Lung (tissue), 16 donors: ENCODE data around the gene C18orf54. TPM values are rescaled to one million over a fixed set of nuclear protein-coding genes. Genes with fewer than 3 reads are reported as not detected.
"Not testable (repeated sequence)": the region's sequence is repeated elsewhere in the genome, so short reads cannot be mapped to it uniquely, and the experiment has no call there.

ENCODE experiments used
- ATAC-seq: fragments of 200-7000 bp; cut with Tn5 transposase; one replicate; pipeline ENCODE4 v1.9.1; 2020; ENCODE audit warnings: moderate number of reproducible peaks; ENCODE audit not compliant: insufficient read depth, low FRiP score
- DNase-seq, 3 donors: peaks; one replicate each; pipeline ENCODE4 v3.0.0-alpha.2; 2013 to 2017
- H3K27ac ChIP-seq, 2 donors: one replicate each; pipeline ENCODE4 v1.5.1; 2013; ENCODE audit warnings: mild to moderate bottlenecking in 2 of 2, moderate library complexity in 2 of 2, control low read depth in 1 of 2, inconsistent platforms in 1 of 2, low read depth in 1 of 2, low read length in 1 of 2
- H3K27me3 ChIP-seq, 3 donors: one replicate each; pipeline ENCODE4 v1.5.1; 2013; ENCODE audit warnings: low read length in 2 of 3; ENCODE audit not compliant: control insufficient read depth in 3 of 3, insufficient read depth in 3 of 3
- H3K36me3 ChIP-seq, 4 donors: one replicate each; pipeline ENCODE4 v1.5.1; 2013; ENCODE audit warnings: low read length in 4 of 4, mild to moderate bottlenecking in 1 of 4, moderate library complexity in 1 of 4; ENCODE audit not compliant: control insufficient read depth in 4 of 4, insufficient read depth in 4 of 4
- H3K4me1 ChIP-seq, 5 donors: one replicate each; pipeline ENCODE4 v1.5.1; 2013; ENCODE audit warnings: low read length in 5 of 5, mild to moderate bottlenecking in 2 of 5, moderate library complexity in 1 of 5; ENCODE audit not compliant: control insufficient read depth in 5 of 5, insufficient read depth in 5 of 5
- H3K4me3 ChIP-seq: one replicate; pipeline ENCODE4 v1.5.1; 2013; ENCODE audit warnings: mild to moderate bottlenecking, control low read depth, moderate library complexity
- H3K9ac ChIP-seq, 2 donors: one replicate each; pipeline ENCODE4 v1.5.1; 2013; ENCODE audit warnings: low read length in 2 of 2, control low read depth in 1 of 2; ENCODE audit not compliant: insufficient read depth in 1 of 2
- H3K9me3 ChIP-seq, 4 donors: one replicate each; pipeline ENCODE4 v1.5.1; 2013; ENCODE audit warnings: low read length in 3 of 4, mild to moderate bottlenecking in 1 of 4, moderate library complexity in 1 of 4; ENCODE audit not compliant: control insufficient read depth in 4 of 4, insufficient read depth in 3 of 4
- WGBS, 2 donors: extraction: QIAGEN DNeasy Blood & Tissue Kit; methylation state at CpG; one replicate each; pipeline ENCODE4 v1.1.7; 2013; 5-methylcytosine and 5-hydroxymethylcytosine counted together
- long read RNA-seq, 5 donors: transcript quantifications; one replicate each; lab custom pipeline, GENCODE V29; 2026
- polyA plus RNA-seq, 2 donors: library from polyadenylated mRNA; stranded (reverse); fragments of 200-250 nt; gene quantifications; one replicate each; pipeline ENCODE4 v1.2.1, GENCODE V29; 2013
- total RNA-seq, 2 donors: library from RNA; depleted of rRNA in 1 of 2; stranded (reverse); fragments of >200 nt in 1 of 2; gene quantifications; one replicate each; pipeline ENCODE4 v1.2.1, GENCODE V29; 2014 to 2021
- TF ChIP-seq, protein P1 (sequence below): IDR thresholded peaks from 2 replicates; pipeline ENCODE4 v1.5.1; 2012; ENCODE audit warnings: mild to moderate bottlenecking; ENCODE audit errors: control extremely low read depth, extremely low read depth
- donor health status: control.
- donor health status: control.
- donor health status: Bipolar disorder and iron deficiency.
- donor health status: healthy.
- donor health status: DM: yes; HTN: yes; CAD: no.

Gene C18orf54
- total RNA-seq (10 to 100 TPM in 1 of 2 donors, 1 to 10 TPM in 1; 1.9 to 11.6 TPM), polyA plus RNA-seq (under 1 TPM; 0.49 to 0.71 TPM)
- long read RNA-seq, donor 1, full-length matches to known transcripts, result 1 of 1 reads
- long read RNA-seq, donor 1, partial matches to known transcripts, result 0 of 1 reads
- long read RNA-seq, donor 1, other reads (novel, unspliced or antisense), result 0 of 1 reads
- long read RNA-seq, donor 2, partial matches to known transcripts, result 0 of 1 reads
- long read RNA-seq, donor 2, other reads (novel, unspliced or antisense), result 0 of 1 reads
- long read RNA-seq, donor 3, partial matches to known transcripts, result 0 of 1 reads
- long read RNA-seq, donor 3, other reads (novel, unspliced or antisense), result 0 of 1 reads
- long read RNA-seq, donor 4, result 0 reads
- long read RNA-seq, donor 5, partial matches to known transcripts, result 0 of 1 reads
- long read RNA-seq, donor 5, other reads (novel, unspliced or antisense), result 0 of 1 reads

DNA sequence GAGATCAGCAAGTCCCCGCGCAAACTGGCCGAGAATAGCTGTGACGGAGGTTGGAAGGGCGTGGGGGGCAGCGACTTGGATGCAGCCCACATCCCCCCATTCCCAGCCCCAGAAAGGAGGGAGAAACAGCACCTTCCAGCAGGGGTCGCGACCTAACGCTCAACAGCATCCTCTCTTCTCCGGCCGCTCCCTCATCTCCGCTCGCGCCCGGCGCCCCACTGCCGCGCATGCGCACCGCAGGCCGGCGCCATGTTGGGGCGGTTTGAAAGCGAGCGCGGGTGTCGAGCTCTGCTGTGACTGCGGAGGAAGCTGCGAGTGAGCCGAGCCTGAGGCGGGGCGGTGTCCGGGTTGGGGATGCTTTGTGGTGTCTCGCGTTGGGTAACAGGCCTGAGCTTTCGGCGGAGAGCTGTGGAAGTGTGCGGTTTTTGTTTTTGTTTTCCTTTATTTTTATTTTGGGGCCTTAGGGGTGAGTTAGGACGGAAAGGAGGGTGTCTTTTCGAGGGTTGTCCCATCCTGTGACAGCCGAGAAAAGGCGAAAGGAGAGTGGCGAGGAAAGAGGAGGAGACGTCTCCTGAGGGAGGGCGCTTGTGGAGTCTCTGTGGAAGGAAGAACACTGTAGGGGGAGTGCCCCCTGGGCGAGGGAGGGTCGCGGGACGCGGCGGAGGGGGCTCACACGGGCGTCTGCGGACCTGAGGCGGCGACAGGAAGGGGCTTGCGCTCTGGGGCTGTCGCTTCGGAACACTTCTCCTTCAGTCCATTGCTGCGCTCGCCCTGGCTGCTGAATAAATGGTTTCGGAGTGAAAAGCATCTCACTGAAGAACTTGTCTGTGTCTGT, at the start of gene C18orf54, which contains the start of gene STARD6:
Gene C18orf54, plus strand, starts transcription at position 247 of the 835 bp plus-strand sequence. CDS start 2,667 bp downstream, outside the sequence.
Gene STARD6, minus strand, starts transcription at position 199 of the 835 bp plus-strand sequence. CDS start 3,285 bp downstream, outside the sequence.
- Histone ChIP-seq H3K9ac (peak within 1 kb of the TSS; percentile 91), H3K9me3 (no peaks in the 10 kb centered on the region), H3K4me1 (peaks cover 0 to 12% (median 3%) of the 10 kb centered on the region in 5 donors), H3K4me3 (peak within 1 kb of the TSS; percentile 89), H3K27me3 (no peaks in the 10 kb centered on the region), H3K27ac (peak within 1 kb of the TSS in 1 of 2 donors; percentile 68), H3K36me3 (peaks cover 0 to 4% (median 0%) of the 10 kb centered on the region in 4 donors)
- TF ChIP-seq, protein P1, sequence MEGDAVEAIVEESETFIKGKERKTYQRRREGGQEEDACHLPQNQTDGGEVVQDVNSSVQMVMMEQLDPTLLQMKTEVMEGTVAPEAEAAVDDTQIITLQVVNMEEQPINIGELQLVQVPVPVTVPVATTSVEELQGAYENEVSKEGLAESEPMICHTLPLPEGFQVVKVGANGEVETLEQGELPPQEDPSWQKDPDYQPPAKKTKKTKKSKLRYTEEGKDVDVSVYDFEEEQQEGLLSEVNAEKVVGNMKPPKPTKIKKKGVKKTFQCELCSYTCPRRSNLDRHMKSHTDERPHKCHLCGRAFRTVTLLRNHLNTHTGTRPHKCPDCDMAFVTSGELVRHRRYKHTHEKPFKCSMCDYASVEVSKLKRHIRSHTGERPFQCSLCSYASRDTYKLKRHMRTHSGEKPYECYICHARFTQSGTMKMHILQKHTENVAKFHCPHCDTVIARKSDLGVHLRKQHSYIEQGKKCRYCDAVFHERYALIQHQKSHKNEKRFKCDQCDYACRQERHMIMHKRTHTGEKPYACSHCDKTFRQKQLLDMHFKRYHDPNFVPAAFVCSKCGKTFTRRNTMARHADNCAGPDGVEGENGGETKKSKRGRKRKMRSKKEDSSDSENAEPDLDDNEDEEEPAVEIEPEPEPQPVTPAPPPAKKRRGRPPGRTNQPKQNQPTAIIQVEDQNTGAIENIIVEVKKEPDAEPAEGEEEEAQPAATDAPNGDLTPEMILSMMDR, result peak; percentile 15
- peak; percentile 95 for ATAC-seq
- peak; percentile 92 to 96 (median 95) for DNase-seq
- WGBS, 2 donors, result 0% methylated on average over 61 to 62 of the region's 62 CpGs

DNA sequence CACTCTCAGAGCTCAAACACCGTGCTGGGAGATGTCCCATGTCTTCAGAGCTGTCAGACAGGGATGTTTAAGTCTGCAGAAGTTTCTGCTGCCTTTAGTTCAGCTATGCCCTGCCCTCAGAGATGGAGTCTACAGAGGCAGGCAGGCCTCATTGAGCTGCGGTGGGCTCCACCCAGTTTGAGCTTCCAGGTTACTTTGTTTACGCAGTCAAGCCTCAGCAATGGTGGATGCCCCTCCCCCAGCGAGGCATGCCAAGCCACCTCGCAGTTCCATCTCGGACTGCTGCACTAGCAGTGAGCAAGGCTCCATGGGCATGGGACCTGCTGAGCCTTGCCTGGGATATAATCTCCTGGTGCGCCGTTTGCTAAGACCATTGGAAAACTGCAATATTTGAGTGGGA, 48.1 kb upstream of the C18orf54 start:
- WGBS, 2 donors, result 87 to 92% methylated on average over 8 of the region's 8 CpGs
- not testable (repeated sequence) for H3K9me3 ChIP-seq, H3K36me3 ChIP-seq, H3K4me3 ChIP-seq, DNase-seq, H3K27me3 ChIP-seq, H3K27ac ChIP-seq, H3K4me1 ChIP-seq, ATAC-seq, H3K9ac ChIP-seq

DNA sequence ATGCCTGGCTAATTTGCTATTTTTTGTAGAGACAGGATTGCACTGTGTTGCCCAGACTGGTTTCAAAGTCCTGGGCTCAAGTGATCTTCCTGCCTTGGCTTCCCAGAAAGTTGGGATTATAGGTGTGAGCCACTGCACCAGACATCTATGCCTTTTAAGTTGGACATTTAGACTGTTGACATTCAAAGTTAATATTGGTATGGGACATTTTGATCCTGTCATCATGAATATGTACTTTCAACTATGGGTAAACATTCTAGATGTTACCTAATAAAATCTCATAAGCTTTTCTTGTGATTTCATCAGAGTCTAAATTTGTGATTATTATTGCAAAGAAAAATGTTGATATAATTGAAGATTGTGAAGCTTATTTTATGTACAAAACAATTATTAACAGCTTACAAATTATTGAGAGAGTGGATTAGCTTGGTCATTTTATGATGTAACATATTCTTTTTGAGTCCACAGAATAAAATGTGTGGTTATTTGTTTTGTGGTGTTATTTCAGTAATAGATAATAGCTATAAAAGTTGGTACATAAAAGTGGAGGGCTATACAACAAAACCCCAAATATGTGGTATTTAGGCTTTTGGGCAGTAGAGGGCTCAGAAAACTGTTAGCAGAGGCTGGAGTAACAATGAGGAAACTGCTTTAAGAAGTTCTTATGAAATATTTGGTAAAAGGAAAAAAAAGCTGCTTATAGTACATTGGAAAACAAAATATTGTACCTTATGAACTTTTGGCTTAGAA, 41.5 kb upstream of the C18orf54 start:
- H3K9me3 ChIP-seq, result no peaks in the 10 kb centered on the region
- ATAC-seq (no peak), DNase-seq (no peak)
- no peaks in the 10 kb centered on the region for H3K27me3 ChIP-seq
- H3K27ac ChIP-seq, result no peak overlapping the region
- TF ChIP-seq, protein P1, result no peak
- no peaks in the 10 kb centered on the region for H3K4me1 ChIP-seq
- H3K9ac ChIP-seq, result no peak overlapping the region
- H3K4me3 ChIP-seq, result no peak overlapping the region
- H3K36me3 ChIP-seq, result no peaks in the 10 kb centered on the region
